HG03565 (cell line): ENCODE measurements around the gene CC2D1A.
"Not testable (repeated sequence)": the region's sequence is repeated elsewhere in the genome, so short reads cannot be mapped to it uniquely, and the experiment has no call there.

Experiments used
- ATAC-seq: cut with Tn5 transposase; IDR thresholded peaks from one replicate; pipeline ENCODE4 v1.9.1; 2021; ENCODE audit warnings: mild to moderate bottlenecking, moderate library complexity; ENCODE audit not compliant: unreplicated experiment

The CC2D1A gene

DNA sequence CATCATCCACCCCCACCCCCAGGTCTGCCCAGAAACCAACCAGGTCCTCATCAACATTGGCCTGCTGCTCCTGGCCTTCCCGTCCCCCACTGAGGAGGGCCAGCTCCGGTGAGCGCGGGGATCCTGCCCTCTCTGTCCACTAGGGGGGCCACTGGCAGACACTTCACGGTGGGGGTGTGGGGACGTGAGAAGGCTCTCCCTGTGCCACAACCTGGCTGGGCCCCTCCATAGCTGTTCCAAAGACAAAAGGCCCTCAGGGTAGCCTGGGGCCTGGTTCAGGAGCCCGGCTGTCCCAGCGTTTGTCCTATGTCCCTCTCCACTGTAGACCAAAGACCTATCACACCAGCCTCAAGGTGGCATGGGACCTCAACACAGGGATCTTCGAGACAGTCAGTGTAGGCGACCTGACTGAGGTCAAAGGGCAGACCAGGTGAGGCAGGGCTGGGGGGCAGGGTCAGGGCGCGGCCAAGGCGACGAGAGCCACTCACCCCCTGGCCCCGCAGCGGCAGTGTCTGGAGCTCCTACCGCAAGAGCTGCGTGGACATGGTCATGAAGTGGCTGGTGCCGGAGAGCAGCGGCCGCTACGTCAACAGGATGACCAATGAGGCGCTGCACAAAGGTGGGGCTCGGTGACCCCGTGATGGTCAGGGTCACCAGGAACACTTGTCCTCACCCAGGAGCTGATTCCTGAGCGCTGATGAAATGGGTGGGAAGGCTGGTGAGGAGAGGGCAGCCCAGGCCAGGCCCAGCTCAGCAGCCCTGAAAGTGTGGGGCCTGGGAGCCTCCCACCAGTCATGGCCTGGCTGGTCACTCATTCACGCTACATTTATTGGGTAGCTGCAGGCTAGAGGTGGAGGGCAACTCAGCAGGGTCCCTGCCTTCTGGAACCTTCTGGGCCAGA is 54.2 kb downstream of the CC2D1A start:
- no peak for ATAC-seq

DNA sequence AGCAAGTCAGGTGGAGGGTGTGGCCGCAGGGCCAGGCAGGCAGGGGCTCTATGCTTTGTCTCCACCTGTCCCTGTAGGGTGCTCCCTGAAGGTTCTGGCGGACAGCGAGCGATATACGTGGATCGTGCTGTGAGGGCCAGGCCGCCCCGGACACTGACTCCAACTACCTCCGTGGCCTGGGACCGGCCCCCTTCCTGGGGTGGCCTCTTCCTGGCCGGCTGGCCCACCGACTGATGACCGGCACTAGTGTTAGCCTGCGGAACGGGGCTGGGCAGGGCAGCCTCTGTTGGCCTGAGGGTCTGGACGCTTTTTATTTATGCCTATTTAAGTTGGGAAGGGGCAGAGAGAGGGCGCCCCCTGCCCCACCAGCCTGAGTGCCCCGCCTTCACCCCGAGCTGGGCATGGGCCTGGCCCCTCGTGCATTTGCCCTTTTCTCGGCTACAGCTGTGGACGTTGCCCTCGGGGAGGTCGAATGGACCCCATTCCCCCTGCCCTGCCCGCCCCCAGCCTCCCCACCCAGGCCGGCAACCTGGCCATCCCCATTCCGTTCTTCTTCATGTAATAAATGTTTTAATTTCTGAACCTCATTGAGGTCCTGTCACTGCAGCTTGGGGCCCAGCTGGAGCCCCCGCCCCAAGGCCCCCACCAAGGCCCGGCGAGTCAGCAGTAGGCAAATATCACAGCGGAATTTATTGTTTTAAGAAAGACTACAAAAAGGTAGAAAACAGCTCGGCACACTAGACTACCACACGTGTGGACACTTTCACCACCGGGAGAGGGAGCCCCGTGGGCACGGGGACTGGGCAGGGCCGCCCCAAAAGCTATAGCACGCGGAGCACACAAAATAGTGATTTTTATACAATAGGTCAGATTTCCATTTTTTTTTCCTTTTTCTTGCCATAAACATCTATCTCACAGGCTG is 55.1 kb downstream of the CC2D1A start:
- no peak for ATAC-seq

DNA sequence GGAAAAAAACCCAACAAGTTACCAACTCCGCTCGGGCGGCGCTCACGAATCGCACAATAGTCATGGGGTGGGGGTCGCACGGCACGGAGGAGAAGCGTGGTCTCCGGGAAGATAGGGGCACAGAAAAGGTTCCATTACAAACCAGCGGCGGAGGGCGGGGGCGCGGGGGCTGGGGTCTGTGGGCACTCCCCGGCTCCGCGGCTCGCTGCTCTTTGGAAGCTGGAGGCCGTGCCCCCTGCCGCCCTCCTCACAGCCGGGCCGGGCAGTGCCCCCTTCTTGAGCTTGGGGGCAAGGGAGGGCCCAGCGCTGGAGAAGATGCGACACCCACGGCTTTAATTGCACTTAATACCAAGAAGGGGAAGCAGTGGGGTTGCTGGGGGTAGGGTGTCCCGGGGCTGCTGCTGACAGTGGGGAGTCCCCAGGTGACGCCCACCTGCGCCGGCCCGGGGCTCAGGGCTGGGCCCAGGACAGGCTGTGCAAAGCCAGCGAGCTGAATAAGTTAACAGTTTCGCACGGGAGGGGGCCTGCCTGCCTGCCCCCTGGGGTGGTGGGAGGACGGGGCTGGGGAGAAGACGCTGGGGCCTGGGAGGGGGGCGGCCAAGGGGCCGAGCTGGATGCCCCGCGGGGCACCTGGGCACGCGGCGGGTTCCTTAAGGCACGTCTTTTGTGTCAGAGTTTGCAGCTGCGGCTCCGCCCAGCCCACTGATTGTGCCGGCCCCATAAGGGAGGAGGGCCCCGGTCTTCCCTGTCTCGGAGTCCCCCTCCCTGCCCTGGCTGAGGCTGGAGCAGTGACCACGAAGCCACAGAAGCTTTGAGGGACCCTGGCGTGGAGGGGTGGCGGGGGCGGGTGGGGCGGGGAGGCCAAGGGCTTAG is 56.1 kb downstream of the CC2D1A start:
- no peak for ATAC-seq

DNA sequence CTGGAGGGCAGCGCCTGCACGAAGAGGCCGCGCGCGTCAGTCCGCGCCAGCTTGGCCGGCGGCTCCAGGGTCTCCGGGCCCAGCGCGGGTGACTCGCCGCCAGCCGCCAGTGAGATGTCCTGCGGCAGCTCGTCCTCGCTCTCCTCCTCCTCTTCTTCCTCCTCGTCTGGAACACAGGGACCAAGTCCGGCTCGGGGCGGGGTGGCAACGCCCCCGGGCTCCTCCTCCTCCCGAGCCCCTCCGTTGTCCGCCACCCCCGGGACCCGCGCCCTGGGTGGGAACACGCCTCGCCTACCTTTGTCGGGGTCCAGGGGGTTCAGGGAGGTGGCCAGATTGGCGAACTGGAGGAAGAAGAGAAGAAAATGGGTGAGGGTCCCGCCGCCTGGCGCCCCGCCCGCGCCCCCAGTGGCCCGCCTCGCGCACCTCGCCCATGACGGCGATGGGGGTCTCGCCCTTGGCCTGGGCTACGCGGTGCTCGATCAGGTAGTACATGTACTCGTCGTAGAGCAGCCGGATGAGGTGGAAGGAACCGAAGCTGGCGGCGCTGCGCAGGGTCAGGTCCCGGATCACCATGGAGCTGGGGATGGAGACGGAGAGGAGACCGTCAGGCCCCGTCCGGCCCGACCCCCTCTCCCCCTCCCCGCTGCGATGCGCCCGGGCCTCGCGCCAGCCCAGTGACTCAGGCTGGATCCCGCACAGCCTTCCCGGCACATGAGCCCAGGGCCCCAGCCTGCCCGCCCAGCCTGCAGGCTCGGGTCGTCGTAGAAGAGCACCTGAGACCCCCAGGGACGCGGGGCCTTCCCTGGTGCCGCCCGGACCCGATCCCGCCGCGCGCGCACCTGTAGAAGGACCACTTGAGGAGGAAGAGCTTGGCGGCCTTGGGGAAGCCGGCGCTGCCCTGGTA is 57.0 kb downstream of the CC2D1A start:
- ATAC-seq: no peak

DNA sequence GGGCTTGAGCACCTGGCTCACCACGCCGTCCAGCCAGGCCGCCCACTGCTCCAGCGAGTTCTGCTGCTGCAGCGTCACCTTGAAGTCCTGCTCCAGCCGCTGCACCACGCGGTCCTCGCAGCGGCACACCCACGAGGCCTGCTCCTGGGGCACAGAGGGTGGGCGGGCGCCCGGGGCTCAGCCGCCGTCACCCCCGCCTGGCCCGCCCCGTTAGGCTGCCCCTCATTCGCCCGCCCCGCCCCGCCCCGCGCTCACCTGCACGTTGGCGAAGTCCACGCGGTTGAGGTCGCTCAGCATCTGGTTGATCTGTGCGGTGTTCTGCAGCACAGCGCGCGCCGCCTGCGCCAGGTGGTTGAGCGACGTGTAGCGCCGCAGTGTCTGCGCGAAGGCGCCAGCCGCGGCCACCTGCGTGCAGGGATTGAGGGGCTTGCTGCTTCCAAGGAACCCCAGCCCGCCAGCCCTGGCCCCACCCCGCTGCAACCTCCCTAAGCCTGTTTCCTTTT is 57.7 kb downstream of the CC2D1A start:
- ATAC-seq: no peak

DNA sequence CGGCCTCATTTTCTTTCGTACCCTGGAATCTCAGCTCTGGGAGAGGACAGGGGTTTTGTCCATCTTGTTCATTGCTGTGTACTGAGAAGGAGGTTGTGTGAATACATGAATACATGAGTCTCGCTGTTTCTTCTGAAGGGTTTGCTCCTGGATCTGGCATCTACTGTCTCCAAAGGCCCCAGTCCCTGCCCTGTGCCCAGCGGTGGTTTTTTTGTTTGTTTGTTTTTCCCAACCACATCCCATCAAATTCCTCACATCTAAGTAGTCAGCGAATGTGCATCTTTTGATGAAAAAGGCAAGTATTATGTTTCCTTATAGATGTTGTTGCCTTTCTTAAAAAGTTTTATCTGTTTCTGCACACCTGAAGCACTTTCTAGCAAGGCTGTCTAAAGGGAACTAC is 58.8 kb downstream of the CC2D1A start:
- ATAC-seq: no peak

DNA sequence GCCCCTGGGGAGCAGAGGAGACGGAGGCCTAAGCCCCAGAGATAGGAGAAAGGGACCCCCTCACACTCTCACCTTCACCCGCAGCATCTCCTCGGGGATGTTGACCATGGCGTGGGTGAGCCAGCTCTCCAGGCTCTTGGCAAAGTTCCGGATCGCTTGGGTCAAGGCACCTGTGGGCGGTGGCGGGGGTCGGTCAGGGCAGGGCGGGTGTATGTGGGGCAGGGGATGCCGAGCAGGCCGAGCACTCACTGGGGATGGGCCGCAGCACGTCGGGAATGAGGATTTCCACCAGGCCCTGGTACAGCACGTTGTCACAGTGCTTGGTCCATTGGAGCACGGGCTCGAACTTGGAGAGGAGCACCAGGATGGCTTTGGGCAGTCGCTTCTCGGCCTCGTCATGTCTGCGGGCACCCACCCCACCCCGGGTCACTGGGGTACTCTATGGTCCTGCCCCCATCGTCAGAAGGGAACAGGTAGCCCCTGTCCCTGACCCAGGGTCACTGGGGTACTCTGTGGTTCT is 59.4 kb downstream of the CC2D1A start:
- ATAC-seq: no peak

DNA sequence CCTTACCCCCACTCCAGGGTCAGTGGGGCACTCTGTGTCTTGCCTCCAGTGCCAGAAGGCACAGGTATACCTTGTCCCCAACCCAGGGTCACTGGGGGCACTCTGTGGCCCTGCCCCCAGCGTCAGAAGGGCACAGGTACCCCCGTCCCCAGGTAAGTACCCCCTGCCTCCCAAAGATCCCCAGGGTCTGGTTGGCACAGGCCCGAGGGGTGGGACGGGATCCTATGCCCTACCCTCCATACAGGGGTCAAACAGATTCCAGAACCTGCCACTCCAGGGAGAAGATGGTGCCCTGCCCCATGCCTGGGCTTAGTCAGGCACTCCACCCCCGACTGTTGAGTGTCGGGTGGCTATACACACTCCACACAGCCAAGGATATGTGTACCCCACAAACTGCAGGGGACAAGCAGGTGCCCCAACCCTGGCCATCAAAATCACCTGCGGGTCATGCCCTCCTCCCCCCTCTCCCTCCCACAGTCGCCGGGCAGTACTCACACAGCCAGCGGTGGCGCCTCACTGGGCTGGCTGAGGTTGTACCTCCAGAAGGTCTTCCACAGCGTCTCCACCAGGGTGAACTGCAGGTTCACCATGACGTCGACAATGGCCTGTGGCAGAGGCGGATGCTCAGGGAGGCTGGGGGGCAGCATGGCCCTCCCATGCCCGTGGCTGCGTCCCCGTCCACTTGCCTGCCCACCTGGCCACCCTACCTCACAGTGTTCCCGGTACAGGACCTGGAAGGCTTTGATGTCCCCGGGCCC is 60.1 kb downstream of the CC2D1A start:
- no peak for ATAC-seq

DNA sequence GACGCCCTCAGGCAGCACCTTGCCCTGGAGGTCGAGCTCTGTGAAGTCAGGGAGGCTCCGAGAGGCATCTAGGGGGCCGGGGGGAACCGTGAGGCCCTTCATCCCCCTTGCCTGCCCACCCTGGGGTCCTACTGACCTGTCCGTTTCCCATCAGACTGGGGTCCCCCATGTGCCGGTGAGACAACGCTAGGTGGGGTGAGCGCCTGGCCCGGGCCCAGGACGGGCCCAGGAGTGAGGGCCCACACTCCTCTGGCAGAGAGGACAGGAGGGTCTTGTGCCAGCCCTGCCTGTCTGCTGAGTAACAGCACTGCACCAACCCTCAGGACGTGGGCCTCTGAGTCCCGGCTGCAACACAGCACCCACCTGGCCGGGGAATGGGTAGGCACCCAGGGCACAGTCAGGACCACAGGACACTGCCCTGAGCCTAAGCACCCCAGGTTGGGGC is 60.7 kb downstream of the CC2D1A start:
- no peak for ATAC-seq

DNA sequence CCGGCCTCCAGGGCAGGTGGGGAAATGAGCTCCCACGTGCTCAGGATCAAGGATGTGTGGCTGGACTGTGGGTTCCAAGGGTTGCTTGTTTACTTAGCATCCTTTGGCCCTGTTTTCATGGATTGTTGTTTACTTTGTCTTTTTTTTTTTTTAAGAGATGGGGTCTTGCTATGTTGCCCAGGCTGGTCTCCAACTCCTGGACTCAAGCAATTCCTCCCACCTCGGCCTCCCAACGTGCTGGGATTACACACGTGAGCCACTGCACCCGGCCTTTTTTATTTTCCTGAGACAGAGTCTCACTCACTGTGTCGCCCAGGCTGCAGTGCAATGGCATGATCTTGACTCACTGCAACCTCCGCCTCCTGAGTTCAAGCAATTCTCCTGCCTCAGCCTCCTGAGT is 61.2 kb downstream of the CC2D1A start:
- ATAC-seq: not testable (repeated sequence)

DNA sequence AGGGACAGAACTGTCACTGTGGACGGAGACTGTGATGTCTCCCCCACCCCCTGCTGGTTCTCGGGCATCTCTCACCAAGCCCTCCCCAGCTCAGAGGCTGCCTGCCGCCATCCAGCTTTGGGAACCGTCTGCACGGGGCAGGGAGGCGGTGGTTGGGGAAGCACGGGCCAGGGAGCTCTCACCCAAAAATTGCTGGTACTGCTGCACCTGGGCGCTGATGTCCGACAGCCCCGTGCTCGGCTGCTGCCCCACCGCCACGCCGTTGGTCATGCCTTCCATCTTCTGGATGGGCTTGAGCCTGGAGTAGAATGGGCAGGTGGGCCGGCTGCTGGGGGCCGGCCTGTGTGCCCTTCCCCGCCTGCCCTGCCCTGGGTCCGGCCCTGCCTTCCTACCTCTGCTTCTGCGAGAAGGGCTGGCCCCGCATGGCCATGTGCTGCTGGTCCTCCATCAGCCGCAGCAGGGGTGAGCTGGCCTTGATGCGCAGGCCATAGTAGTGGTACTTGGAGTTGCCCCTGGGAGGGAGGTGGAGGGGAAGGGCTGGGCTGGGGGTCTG is 62.5 kb downstream of the CC2D1A start:
- ATAC-seq: no peak

DNA sequence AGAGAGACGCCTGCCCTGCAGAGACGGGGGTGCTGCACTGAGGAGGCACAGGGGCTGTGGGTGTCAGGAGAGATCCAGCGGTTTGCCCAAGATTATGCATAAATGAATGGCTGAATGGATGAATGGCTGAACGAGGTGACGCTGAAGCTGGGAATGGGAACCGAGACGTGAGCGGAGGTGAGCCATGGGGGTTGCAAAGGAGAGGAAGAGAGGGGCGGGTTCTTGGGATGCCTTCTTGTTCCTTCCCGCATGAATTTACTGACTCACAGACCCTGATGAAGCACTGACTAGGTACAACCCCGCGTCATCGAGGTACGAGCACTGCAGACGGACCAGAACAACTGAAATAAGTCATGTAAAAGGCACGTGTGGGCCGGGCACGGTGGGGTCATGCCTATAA is 63.0 kb downstream of the CC2D1A start:
- no peak for ATAC-seq

DNA sequence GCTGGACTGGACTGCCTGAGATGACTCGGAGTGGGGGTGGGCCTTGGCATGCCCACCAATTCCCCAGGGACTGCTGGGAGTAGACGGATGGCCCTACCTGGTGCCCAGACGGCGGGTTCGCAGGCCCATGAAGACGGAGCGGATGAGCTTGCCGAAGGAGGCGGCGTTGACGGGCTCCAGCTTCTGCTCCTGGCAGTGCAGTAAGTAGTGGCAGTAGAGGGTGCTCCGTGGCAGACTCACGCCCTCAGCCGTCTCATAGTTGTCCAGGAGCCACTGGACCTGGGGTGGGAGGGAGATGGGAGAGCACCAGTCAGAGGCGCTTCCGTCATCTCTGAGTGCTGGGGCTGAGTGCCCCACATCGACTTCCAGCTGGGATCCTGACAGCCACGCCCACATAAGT is 63.9 kb downstream of the CC2D1A start:
- no peak for ATAC-seq

DNA sequence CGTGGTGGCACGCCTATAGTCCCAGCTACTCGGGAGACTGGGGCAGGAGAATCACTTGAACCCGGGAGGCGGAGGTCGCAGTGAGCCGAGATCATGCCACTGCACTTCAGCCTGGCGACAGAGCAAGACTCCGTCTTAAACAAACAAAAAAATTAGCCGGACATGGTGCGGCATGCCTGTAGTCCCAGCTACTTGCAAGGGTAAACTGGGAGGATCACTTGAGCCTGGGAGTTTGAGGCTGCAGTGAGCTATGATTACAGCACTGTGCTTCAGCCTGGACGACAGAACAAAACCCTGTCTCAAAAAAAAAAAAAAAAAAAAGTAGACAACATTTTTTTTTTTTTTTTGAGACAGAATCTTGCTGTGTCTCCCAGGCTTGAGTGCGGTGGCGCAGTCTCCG is 65.9 kb downstream of the CC2D1A start:
- ATAC-seq: not testable (repeated sequence)

DNA sequence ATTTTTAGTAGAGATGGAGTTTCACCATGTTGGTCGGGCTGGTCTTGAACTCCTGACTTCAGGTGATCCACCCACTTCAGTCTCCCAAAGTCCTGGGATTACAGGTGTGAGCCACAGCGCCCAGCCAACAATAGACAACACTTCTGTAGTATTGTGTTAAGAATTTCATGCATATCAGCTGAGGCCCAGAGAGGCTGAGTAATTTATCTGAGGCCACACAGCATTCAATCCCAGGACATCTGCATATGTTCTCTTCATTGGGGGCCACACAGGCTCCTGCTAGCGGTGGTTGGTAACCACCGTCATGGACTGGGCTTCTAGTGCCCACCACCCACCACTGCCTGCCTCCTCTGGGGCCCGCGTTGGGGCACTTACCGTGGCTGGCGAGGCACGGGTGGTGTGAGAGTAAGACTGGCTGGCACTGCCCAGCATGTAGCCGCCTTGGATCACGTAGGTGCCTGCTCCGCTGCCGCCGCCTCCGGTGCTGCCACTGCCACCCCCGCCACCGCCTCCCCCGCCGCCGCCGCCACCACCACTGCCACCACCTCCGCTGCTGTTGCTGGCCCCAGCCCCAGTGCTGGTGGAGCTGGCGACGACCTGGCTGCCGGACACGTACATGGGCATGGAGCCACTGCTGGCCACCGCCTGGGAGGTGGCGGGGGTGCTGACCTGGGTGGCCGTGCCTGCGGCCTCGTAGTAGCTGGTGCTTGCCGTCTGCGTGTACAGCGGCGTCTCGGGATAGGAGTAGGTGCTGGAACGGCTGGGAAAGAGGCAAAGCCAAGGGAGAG is 66.6 kb downstream of the CC2D1A start:
- ATAC-seq: no peak

DNA sequence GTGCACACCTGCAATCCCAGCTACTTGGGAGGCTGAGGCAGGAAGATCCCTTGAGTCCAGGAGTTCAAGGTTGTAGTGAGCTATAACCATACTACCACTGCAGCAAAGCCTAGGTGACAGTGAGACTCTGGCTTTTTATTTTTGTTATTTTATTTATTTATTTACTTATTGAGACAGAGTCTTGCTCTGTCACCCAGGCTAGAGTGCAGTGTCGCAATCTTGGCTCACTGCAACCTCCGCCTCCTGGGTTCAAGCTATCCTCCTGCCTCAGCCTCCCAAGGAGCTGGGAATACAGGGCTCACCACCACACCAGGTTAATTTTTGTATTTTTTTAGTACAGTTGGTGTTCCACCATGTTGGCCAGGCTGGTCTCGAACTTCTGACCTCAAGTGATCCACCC is 67.5 kb downstream of the CC2D1A start:
- not testable (repeated sequence) for ATAC-seq

DNA sequence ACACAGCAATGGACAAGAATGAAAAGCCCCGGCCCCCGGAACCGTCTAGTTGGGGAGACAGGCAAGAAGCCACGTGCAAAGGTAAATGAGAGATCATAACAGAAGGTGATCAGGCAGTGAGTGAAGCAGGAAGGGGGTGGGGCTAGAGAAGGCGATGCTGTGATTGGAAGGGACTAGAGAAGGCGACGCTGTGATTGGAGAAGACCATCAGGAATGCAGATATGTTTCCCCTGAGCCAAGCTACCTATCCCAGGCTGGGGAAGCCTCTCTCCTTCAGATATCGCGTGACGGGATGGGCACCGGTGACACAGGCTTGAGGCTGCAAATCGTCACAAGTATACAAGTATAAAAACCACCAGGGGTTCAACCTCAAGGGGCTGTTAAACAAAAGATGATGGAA is 68.1 kb downstream of the CC2D1A start:
- ATAC-seq: no peak

DNA sequence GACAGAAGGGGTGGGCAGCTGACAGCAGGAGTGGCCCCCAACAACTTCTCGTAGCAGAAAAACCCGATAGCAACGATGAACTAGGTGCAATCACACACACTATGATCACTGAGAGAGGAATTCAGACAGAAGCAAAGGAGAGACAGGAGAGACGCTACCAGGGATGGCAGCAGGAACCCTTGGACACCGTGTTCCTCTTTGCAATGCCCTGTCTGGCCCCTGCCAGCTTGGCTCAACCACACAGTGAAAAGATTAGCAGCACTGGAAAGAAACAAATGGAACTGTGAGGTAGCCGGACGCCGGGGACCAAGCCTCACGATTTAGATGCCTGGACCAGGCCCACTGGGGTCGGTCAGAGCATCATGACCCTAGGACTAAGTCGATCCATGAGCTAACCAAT is 69.9 kb downstream of the CC2D1A start:
- ATAC-seq: no peak
